PC-9 (cell line): Measurements from ENCODE around the gene TBPL2.

ENCODE experiments used
- EZH2 ChIP-seq: fragments of 200-600 bp; sonication (generic); IDR thresholded peaks from 2 replicates; pipeline ENCODE4 v1.8.0; 2017; ENCODE audit warnings: antibody characterized with exemption, low read depth
- TF ChIP-seq, protein P1 (sequence below): fragments of 200-600 bp; sonication (generic); conservative IDR thresholded peaks from 2 replicates; pipeline ENCODE4 v1.6.1; 2017; ENCODE audit warnings: mixed run types, antibody characterized with exemption, mild to moderate bottlenecking, moderate library complexity

DNA sequence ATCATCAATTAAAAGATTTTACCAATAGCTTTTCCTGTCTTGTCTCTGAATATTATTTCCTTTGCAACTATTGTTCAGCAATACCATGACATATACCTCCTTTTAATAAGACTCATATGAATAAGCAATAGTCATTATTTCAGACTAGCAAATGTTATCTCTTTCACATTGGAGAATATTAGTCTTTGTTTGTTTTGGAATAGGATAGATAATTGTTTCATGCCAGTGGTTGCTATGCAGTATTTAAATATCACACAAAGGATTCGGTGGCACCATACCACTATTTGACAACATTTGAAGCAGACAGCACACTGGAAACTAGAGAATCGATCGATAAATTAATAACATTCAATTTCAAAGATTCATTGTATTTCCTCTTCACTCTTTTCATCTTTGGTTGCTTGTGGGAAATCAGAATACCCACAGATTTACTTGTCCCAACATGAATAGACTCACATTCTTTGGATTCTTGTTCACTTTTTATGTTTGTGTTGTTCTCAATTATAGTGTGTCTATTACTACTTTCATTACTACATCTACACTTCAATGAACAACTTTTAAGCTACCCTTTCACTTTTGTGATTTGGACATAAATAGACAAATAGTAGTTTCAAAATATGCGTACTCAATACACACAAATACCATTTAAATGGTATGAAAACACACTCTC lies 42.7 kb upstream of the TBPL2 start:
- TF ChIP-seq, protein P1, sequence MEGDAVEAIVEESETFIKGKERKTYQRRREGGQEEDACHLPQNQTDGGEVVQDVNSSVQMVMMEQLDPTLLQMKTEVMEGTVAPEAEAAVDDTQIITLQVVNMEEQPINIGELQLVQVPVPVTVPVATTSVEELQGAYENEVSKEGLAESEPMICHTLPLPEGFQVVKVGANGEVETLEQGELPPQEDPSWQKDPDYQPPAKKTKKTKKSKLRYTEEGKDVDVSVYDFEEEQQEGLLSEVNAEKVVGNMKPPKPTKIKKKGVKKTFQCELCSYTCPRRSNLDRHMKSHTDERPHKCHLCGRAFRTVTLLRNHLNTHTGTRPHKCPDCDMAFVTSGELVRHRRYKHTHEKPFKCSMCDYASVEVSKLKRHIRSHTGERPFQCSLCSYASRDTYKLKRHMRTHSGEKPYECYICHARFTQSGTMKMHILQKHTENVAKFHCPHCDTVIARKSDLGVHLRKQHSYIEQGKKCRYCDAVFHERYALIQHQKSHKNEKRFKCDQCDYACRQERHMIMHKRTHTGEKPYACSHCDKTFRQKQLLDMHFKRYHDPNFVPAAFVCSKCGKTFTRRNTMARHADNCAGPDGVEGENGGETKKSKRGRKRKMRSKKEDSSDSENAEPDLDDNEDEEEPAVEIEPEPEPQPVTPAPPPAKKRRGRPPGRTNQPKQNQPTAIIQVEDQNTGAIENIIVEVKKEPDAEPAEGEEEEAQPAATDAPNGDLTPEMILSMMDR = no peak
- no peak for TF ChIP-seq EZH2
